ENCODE data around the gene EXOC8.

EXOC8 gene

DNA sequence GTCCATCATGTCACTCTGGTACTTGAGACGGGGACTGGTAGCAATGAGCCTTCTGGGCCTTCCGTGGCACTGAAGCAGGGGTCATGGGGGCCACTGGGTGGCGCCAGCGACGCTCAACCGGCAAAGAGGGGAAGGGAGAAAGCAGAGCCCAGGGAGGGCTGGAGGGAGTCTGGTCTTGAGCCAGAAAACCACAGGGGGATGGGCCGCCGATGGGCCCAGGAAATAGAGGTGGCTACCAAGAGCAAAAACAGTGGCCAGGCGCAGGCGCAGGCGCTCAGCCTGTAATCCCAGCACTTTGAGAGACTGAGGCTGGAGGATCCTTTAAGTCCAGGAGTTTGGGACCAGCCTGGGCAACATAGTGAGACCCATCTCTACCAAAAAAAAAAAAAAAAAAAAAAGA lies 21.8 kb downstream of the EXOC8 start:
- DNase-seq (ENCODE audit: low spot score) = peak; percentile 36

- DNase-seq (ENCODE audit: low spot score) = no peak
Observed at GRCh38 chr1:231313661-231314060, 24.0 kb downstream of the EXOC8 start.

GRCh38 chr1:231312432-231312788 lies 25.2 kb downstream of the EXOC8 start:
- DNase-seq (ENCODE audit: low spot score) = no peak

DNA sequence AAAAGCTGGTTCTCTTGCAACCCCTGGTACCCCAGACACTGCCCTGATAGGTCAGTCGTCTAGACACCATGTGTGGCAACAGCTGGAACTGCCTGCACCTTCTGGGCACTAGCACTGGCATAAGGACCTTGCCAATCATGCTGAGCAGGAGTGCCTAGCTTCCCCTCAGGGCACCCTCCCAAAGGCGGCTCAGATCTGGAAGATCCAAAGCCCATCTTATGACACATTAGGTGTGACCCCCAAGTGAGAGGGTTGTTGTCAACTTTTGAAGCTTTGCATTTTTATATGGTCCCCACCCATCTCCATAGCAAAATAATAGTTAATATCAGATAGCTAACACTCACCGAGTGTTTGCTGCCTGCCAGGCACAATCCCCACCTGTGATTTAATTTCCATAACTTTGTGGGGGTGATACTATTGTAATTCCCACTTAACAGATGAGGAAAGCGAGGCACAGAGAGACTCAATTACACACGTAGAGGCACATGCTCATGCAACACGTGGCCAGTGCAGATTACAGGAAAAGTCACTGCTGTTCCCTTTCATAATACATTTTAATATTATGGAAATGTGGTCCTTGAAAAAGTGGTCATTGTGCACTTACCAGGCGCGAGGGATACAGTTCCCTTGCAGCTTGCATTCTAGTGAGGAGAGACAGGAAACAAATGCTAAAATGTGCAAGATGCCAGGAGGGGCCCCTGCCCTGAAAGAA lies 25.8 kb downstream of the EXOC8 start:
- DNase-seq (ENCODE audit: low spot score) = no peak

DNA sequence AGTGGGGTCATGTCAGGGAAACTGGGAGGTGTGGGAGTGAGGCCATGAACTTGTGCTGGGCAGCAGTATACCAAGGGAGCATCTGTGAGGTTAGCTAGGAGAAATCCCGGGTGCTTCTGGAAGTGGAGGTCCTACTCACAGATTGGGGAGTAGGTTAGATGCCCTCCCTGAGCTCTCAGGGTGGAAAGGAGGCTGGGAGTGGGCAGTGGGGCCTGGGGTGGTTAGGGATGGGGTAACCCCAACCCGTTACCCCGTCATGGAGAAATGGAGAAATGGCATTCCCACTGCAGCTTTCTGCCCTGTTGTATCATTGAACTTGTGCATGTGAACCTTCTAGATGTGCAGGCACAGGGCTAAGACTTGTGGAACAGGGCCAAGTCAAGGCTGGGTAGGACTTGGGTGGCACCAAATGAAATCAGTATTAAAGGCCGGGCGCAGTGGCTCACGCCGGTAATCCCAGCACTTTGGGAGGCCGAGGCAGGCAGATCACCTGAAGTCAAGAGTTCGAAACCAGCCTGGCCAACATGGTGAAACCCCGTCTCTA lies 27.2 kb downstream of the EXOC8 start:
- no peak for DNase-seq (ENCODE audit: low spot score)

GRCh38 chr1:231301990-231302389 lies 35.7 kb downstream of the EXOC8 start:
- DNase-seq (ENCODE audit: low spot score) = no peak

DNA sequence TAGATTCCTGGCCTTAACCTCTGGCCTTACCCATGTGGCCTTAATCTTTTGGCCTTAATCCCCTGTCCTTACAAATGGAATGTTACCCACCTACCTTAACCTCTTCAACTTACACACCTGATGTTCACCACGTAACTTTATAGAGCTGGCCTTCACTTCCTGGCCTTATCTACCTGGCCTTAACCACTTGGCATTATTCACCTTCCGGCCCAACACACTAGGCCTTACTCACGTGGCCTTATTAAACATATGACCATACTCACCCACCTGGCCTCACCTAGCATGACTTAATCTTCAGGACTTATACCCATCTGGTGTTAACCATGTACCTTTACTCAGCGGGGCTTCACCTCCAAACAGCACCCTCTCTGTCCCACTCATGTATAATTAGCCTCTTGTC lies 41.7 kb downstream of the EXOC8 start:
- no peak for DNase-seq (ENCODE audit: low spot score)

- no peak for DNase-seq (ENCODE audit: low spot score)
Observed at GRCh38 chr1:231286603-231287002, 51.0 kb downstream of the EXOC8 start.

DNA sequence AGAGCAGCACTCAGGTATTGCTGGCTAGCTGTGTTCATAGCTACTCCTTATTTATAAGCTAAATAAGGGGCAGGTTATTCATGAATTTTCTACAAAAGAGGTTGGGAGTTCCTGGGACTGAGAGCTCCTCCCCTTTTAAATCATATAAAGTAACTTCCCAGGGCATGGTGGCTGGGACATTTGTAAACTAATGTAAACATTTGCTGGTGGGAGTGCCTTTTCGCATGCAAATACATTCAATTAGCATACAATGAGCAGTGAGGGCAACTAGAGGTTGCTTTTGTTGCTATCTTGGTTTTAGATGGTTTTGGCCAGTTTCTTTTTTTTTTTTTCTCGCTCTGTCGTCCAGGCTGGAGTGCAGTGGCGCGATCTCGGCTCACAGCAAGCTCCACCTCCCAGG lies 53.2 kb downstream of the EXOC8 start:
- no peak for DNase-seq (ENCODE audit: low spot score)
